SK-N-SH treated with all-trans-retinoic acid at 6 μM for 48 hours (cell line): ENCODE data around the gene CA9.

Source experiments
- ATAC-seq: fragments of 200-7000 bp; cut with Tn5 transposase; 3 replicates; pipeline ENCODE4 v1.9.1; 2020; ENCODE audit warnings: mild to moderate bottlenecking, moderate library complexity
- ARNTL ChIP-seq: fragments of 450-650 bp; formaldehyde crosslinking; IDR thresholded peaks from 2 replicates; pipeline ENCODE4 v1.5.0; 2020; ENCODE audit warnings: low read depth, mild to moderate bottlenecking, moderate library complexity, borderline replicate concordance
- BACH2 ChIP-seq: fragments of 250-450 bp; sonication (Bioruptor Pico); IDR thresholded peaks from 2 replicates; pipeline ENCODE4 v1.9.0; 2021; ENCODE audit warnings: mild to moderate bottlenecking, borderline replicate concordance
- CSDC2 ChIP-seq: fragments of 250-450 bp; sonication (Bioruptor Pico); IDR thresholded peaks from 2 replicates; pipeline ENCODE4 v1.5.0; 2020; ENCODE audit warnings: mild to moderate bottlenecking, moderate library complexity
- ESRRG ChIP-seq: fragments of 250-450 bp; sonication (Bioruptor Pico); IDR thresholded peaks from 2 replicates; pipeline ENCODE4 v1.6.1; 2021; ENCODE audit warnings: mild to moderate bottlenecking
- GLIS3 ChIP-seq: fragments of 250-450 bp; sonication (Bioruptor Pico); IDR thresholded peaks from 2 replicates; pipeline ENCODE4 v1.5.0; 2020; ENCODE audit warnings: mild to moderate bottlenecking, moderate library complexity
- ISL1 ChIP-seq: fragments of 250-450 bp; sonication (Bioruptor Pico); IDR thresholded peaks from 2 replicates; pipeline ENCODE4 v2.1.2; 2022; ENCODE audit warnings: mild to moderate bottlenecking, moderate library complexity
- OSR1 ChIP-seq: fragments of 250-450 bp; sonication (Bioruptor Pico); IDR thresholded peaks from 2 replicates; pipeline ENCODE4 v1.8.0; 2022; ENCODE audit warnings: moderate library complexity, mild to moderate bottlenecking, inconsistent platforms
- PATZ1 ChIP-seq: fragments of 250-450 bp; sonication (Bioruptor Pico); IDR thresholded peaks from 2 replicates; pipeline ENCODE4 v1.8.0; 2020; ENCODE audit warnings: mild to moderate bottlenecking, moderate library complexity, borderline replicate concordance
- PPARA ChIP-seq: fragments of 250-450 bp; sonication (Bioruptor Pico); IDR thresholded peaks from 2 replicates; pipeline ENCODE4 v1.5.0; 2020; ENCODE audit warnings: mild to moderate bottlenecking, borderline replicate concordance
- RARB ChIP-seq: fragments of 250-450 bp; sonication (Bioruptor Pico); IDR thresholded peaks from 2 replicates; pipeline ENCODE4 v1.8.0; 2021; ENCODE audit warnings: mild to moderate bottlenecking, moderate library complexity
- SNAI2 ChIP-seq: fragments of 250-450 bp; sonication (Bioruptor Pico); IDR thresholded peaks from 2 replicates; pipeline ENCODE4 v1.5.0; 2020; ENCODE audit warnings: mild to moderate bottlenecking, moderate library complexity
- TCF4 ChIP-seq: fragments of 250-450 bp; sonication (Bioruptor Pico); IDR thresholded peaks from 2 replicates; pipeline ENCODE4 v1.8.0; 2021; ENCODE audit warnings: mild to moderate bottlenecking, moderate library complexity, borderline replicate concordance
- TOX ChIP-seq: fragments of 250-450 bp; sonication (Bioruptor Pico); IDR thresholded peaks from 2 replicates; pipeline ENCODE4 v1.8.0; 2021; ENCODE audit warnings: mild to moderate bottlenecking, moderate library complexity, borderline replicate concordance
- TSHZ2 ChIP-seq: fragments of 250-450 bp; sonication (Bioruptor Pico); IDR thresholded peaks from 2 replicates; pipeline ENCODE4 v1.5.0; 2020; ENCODE audit warnings: mild to moderate bottlenecking, moderate library complexity
- ZC3H10 ChIP-seq: fragments of 250-450 bp; sonication (Bioruptor Pico); IDR thresholded peaks from 2 replicates; pipeline ENCODE4 v1.5.1; 2021; ENCODE audit warnings: mild to moderate bottlenecking, moderate library complexity
- ZFP3 ChIP-seq: fragments of 250-450 bp; sonication (Bioruptor Pico); IDR thresholded peaks from 2 replicates; pipeline ENCODE4 v1.5.0; 2020; ENCODE audit warnings: mild to moderate bottlenecking, moderate library complexity
- ZFP30 ChIP-seq: fragments of 450-650 bp; formaldehyde crosslinking; IDR thresholded peaks from 2 replicates; pipeline ENCODE4 v1.5.0; 2022; ENCODE audit warnings: mild to moderate bottlenecking, moderate library complexity
- ZNF565 ChIP-seq: fragments of 450-650 bp; formaldehyde crosslinking; conservative IDR thresholded peaks from 2 replicates; pipeline ENCODE4 v1.5.0; 2020; ENCODE audit warnings: low read depth, mild to moderate bottlenecking, moderate library complexity
- ZNF8 ChIP-seq: fragments of 450-650 bp; formaldehyde crosslinking; IDR thresholded peaks from 2 replicates; pipeline ENCODE4 v1.5.0; 2020; ENCODE audit warnings: mild to moderate bottlenecking, moderate library complexity

CA9 gene

GRCh38 chr9:35656831-35657545 is 16.7 kb upstream of the CA9 start:
- peak; percentile 26 for ATAC-seq
- TF ChIP-seq ESRRG (CRISPR knock-in tag): no peak
- no peak for TF ChIP-seq CSDC2 (CRISPR knock-in tag)
- no peak for TF ChIP-seq ZNF565
- TF ChIP-seq ISL1: no peak
- no peak for TF ChIP-seq TCF4 (CRISPR knock-in tag)
- TF ChIP-seq TSHZ2 (CRISPR knock-in tag): no peak
- no peak for TF ChIP-seq SNAI2 (CRISPR knock-in tag)
- TF ChIP-seq ZFP3 (CRISPR knock-in tag): no peak

GRCh38 chr9:35657546-35658136 is 16.1 kb upstream of the CA9 start, which contains the start of gene RMRP:
Gene RMRP, minus strand, starts transcription at chr9:35658019.
- ATAC-seq: peak; percentile 95
- TF ChIP-seq ZNF565 (no peak), ZFP3 (CRISPR knock-in tag) (peak; percentile 39; the same call in 1 of the 2 replicates), PPARA (CRISPR knock-in tag) (no peak), TOX (no peak), BACH2 (CRISPR knock-in tag) (no peak), PATZ1 (CRISPR knock-in tag) (no peak), OSR1 (no peak), RARB (CRISPR knock-in tag) (no peak), TSHZ2 (CRISPR knock-in tag) (no peak), ZC3H10 (CRISPR knock-in tag) (no peak), ISL1 (no peak), ARNTL (CRISPR knock-in tag) (no peak), SNAI2 (CRISPR knock-in tag) (0 out of 2 replicates have a peak, but pooled peaks have one; percentile 43), CSDC2 (CRISPR knock-in tag) (no peak)

GRCh38 chr9:35658137-35658967 is 15.4 kb upstream of the CA9 start, which contains the start of gene CCDC107:
Gene CCDC107, plus strand, starts transcription at chr9:35658292. Its CDS starts 88 bp downstream, at chr9:35658380.
- ATAC-seq: peak; percentile 70
- TF ChIP-seq GLIS3 (CRISPR knock-in tag): no peak; the same call in 1 of the 2 replicates
- 0 out of 2 replicates have a peak, but pooled peaks have one; percentile 49 for TF ChIP-seq ZFP3 (CRISPR knock-in tag)
- TF ChIP-seq ARNTL (CRISPR knock-in tag): 0 out of 2 replicates have a peak, but pooled peaks have one; percentile 12

- TF ChIP-seq PATZ1 (CRISPR knock-in tag): no peak
- no peak for TF ChIP-seq ZNF565
- no peak for TF ChIP-seq GLIS3 (CRISPR knock-in tag)
- no peak for TF ChIP-seq CSDC2 (CRISPR knock-in tag)
- no peak for TF ChIP-seq ZNF8 (CRISPR knock-in tag)
- TF ChIP-seq ZC3H10 (CRISPR knock-in tag): no peak
- no peak for TF ChIP-seq ZFP30 (CRISPR knock-in tag)
- TF ChIP-seq BACH2 (CRISPR knock-in tag): no peak
- no peak for TF ChIP-seq TSHZ2 (CRISPR knock-in tag)
- TF ChIP-seq OSR1: no peak
- TF ChIP-seq, all 23 proteins: peak for 0
- ATAC-seq: peak; percentile 4
Observed at GRCh38 chr9:35658968-35659220, 14.8 kb upstream of the CA9 start.
